Right atrium auricular region (tissue), 2 donors: Measurements from ENCODE around the gene GEMIN7. TPM values are rescaled to one million over a fixed set of nuclear protein-coding genes. Genes with fewer than 3 reads are reported as not detected.

Experiments used
- DNase-seq: peaks from one replicate; pipeline ENCODE4 v3.0.0-alpha.2; 2019; ENCODE audit warnings: low spot score
- H3K27ac ChIP-seq, 2 donors: fragments of 200-600 bp; sonication (generic); 1 replicate in 1 of 2; 2 replicates in 1 of 2; pipeline ENCODE4 v1.5.1; 2016 to 2019
- H3K27me3 ChIP-seq, 2 donors: fragments of 200-600 bp; sonication (generic); one replicate each; pipeline versions ENCODE4 v1.5.1 to v1.6.0; 2017 to 2019
- H3K36me3 ChIP-seq: fragments of 200-600 bp; sonication (generic); one replicate; pipeline ENCODE4 v1.5.1; 2016
- H3K4me1 ChIP-seq, 2 donors: fragments of 200-600 bp; sonication (generic); one replicate each; pipeline versions ENCODE4 v1.5.1 to v1.6.0; 2017 to 2019
- H3K4me3 ChIP-seq, 2 donors: fragments of 200-600 bp; sonication (generic); 1 replicate in 1 of 2; 2 replicates in 1 of 2; pipeline ENCODE4 v1.5.1; 2017 to 2019; ENCODE audit warnings: mild to moderate bottlenecking in 1 of 2, moderate library complexity in 1 of 2
- H3K9me3 ChIP-seq, 2 donors: fragments of 200-600 bp; sonication (generic); one replicate each; pipeline ENCODE4 v1.5.1; 2019
- total RNA-seq, 2 donors: library from RNA; depleted of rRNA; stranded (reverse); fragments of >200 nt; gene quantifications; one replicate each; pipeline ENCODE4 v1.1.0, GENCODE V29; 2016
- TF ChIP-seq, protein P1 (sequence below), 2 donors: fragments of 200-600 bp; sonication (generic); IDR thresholded peaks; one replicate each; pipeline ENCODE4 v1.5.1; 2019; ENCODE audit warnings: antibody characterized with exemption in 2 of 2

The GEMIN7 gene
- total RNA-seq, 2 donors from 2014 or later: 11.3 to 20.0 TPM

DNA sequence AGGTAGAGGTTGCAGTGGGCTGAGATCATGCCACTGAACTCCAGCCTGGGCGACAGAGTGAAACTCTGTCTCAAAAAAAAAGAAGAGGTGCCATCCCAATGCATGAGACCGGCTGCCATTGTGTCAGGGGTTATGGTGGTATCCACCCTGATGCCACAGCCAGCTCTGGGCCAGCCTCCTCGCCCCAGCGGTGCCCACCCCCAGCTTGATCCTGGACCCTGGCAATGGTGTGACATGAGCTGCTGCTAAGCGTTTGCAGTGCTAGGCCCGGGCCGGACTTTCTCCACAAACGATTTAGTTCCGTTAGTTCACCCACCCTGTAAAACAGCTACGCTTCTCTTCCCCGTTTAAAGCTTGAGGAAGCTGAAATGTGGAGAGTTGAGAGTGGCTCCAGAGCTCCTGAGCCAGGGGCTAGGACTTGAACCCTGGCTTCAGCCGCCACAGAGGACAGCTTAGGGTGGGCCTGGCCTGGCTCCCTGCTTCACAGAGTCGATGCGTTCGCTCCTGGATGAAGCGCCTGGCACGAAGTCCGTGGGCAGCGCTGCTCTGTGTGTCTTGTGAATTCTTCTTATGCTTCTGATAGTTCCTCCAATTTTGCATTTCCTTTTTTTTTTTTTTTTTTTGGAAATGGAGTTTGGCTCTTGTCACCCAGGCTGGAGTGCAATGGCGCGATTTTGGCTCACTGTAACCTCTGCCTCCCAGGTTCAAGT lies 56.3 kb downstream of the GEMIN7 start:
- TF ChIP-seq, protein P1, sequence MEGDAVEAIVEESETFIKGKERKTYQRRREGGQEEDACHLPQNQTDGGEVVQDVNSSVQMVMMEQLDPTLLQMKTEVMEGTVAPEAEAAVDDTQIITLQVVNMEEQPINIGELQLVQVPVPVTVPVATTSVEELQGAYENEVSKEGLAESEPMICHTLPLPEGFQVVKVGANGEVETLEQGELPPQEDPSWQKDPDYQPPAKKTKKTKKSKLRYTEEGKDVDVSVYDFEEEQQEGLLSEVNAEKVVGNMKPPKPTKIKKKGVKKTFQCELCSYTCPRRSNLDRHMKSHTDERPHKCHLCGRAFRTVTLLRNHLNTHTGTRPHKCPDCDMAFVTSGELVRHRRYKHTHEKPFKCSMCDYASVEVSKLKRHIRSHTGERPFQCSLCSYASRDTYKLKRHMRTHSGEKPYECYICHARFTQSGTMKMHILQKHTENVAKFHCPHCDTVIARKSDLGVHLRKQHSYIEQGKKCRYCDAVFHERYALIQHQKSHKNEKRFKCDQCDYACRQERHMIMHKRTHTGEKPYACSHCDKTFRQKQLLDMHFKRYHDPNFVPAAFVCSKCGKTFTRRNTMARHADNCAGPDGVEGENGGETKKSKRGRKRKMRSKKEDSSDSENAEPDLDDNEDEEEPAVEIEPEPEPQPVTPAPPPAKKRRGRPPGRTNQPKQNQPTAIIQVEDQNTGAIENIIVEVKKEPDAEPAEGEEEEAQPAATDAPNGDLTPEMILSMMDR (IDR thresholded peaks at IDR 0.05): no peak
- DNase-seq: no peak
- Histone ChIP-seq H3K27ac (no peak overlapping the region), H3K4me1 (peaks cover 0 to 24% of the 10 kb centered on the region in 2 donors), H3K27me3 (no peaks in the 10 kb centered on the region), H3K4me3 (no peak overlapping the region), H3K9me3 (no peaks in the 10 kb centered on the region), H3K36me3 (no peaks in the 10 kb centered on the region)

DNA sequence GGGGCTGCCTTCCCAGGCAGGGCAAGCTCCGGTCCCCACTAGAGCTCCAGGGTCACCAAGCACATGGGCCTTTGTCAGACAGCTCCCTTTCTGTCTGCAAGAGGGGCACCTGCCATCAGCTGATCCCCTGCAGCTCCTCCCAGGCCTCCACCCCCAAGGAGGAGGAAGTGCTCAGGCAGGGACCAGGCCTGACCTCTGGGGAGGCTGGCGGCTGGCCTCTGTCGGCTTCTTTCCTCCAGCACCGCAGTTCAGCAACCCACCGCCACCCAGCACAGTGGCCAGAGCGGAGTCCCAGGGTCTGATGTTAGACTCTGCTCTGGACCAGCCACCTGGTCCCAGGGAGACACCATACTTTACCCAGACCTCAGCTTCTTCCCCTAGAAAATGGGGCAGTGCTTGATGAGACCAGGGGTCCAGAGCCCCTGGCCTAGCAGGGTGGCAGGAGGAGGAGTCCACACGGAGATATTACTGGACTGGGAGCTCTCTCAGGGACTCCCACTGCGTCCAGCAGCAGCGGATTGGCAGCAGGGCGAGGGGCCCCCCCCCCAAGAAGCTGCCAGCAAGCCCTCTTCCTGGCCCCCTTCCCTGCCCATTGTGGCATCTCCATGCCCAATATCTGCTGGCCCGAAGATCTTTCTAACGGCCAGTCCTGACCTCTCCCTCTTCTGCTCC lies 57.6 kb downstream of the GEMIN7 start:
- H3K9me3 ChIP-seq: no peaks in the 10 kb centered on the region
- no peak overlapping the region for H3K4me3 ChIP-seq
- TF ChIP-seq, protein P1 (IDR thresholded peaks at IDR 0.05): no peak
- H3K27ac ChIP-seq: peak overlapping the region; percentile 9 to 60
- peaks cover 0 to 24% of the 10 kb centered on the region in 2 donors for H3K4me1 ChIP-seq
- peaks cover 10% of the 10 kb centered on the region for H3K36me3 ChIP-seq
- H3K27me3 ChIP-seq: no peaks in the 10 kb centered on the region
- no peak for DNase-seq

DNA sequence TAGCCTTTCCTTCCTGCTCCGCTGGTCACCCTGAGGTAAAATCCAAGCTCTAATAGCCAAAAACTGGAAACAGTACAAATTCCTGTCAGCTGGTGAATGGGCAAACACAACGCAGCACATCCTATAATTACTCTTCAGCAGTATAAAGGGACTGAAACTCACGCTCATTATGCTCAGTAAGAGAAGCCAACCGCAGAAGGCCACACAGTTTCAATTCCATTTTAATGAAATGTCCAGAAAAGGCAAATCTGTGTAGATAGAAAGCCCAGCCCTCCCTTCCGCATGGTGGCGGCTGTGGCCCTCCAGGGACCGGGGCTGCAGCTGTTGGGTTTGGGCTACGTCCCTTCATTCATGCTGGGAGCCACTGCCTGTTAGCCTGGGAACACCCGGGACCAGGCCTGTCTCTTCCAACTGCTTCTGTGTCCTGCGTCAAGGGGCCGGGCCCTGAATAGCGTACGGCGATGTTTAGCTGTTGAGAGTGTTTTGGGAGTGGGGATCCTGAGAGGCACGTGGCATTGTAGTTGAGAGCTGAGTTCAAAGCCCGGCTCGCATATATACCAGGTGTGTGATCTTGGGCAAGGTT lies 58.2 kb downstream of the GEMIN7 start:
- no peak for DNase-seq
- H3K4me3 ChIP-seq: no peak overlapping the region
- TF ChIP-seq, protein P1 (IDR thresholded peaks at IDR 0.05): no peak
- H3K27ac ChIP-seq: peak overlapping the region; percentile 9 to 60
- no peaks in the 10 kb centered on the region for H3K9me3 ChIP-seq
- H3K4me1 ChIP-seq: peaks cover 0 to 24% of the 10 kb centered on the region in 2 donors
- H3K27me3 ChIP-seq: no peaks in the 10 kb centered on the region
- peaks cover 15% of the 10 kb centered on the region for H3K36me3 ChIP-seq

DNA sequence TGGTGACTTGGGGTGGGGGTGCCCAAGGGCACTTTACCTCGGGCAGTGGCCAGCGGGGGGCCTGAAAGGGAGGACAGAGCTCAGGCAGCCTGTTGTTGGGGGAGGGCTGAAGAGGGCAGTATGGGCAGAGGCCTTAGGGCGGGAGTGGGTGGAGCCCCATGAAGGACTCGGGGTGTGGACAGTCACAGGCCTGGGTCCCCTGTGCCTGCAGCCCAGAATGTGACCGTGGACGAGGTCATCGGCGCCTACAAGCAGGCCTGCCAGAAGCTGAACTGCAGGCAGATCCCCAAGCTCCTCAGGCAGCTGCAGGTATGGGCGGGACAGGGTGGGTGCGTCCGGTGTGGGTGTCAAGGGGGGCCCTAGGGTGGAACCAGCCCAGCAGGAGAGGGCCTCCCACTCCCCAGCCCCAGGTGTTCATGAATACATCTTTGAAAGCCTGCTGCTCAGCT lies 59.3 kb downstream of the GEMIN7 start:
- Histone ChIP-seq H3K36me3 (peaks cover 21% of the 10 kb centered on the region), H3K27me3 (no peaks in the 10 kb centered on the region), H3K4me3 (no peak overlapping the region), H3K27ac (no peak overlapping the region), H3K4me1 (peaks cover 0 to 24% of the 10 kb centered on the region in 2 donors), H3K9me3 (no peaks in the 10 kb centered on the region)
- TF ChIP-seq, protein P1 (IDR thresholded peaks at IDR 0.05): no peak
- DNase-seq: no peak

DNA sequence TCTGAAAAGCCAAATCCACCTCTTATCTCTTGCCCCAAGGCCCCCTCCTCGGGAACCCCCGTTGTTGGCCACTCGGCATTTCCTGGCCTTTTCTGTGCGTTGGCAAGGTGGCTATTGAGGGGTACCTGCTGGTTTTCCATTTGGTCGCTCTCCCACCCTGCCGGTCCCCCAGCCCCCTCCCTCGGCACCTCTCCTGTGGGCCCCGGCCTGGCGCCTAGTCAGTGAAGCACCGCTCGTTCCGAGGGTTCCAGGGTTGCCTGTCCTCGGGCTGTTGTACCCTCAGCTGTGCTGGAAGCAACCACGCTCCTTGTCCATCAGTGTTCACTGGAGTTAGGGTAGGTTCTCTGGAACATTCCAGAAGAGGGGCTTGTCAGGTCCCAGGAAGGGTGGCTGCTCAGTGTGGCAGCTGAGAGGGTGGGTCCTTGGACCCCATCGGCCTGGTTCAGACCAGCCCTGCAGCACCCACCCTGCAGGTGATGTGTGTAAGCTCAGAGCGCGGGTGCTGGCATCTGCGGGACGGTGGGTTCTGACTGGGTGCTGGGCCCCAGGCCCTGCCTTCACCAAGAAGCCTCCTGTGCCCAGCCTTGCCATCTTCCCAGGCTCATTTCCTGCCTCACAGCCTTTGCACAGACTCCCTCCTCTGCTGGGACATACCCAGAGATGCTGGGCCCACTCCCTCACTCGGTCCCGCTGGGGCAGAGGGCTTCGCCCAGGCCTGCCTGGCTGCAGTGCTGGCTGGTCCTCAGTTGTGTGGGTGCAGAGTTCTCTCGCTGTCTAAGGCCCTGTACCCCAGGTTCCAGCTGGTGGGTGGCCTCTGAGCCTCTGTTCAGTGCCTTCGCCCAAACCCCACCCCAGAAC lies 60.5 kb downstream of the GEMIN7 start:
- no peak overlapping the region for H3K27ac ChIP-seq
- H3K36me3 ChIP-seq: peaks cover 25% of the 10 kb centered on the region
- DNase-seq: no peak
- no peak overlapping the region for H3K4me3 ChIP-seq
- TF ChIP-seq, protein P1 (IDR thresholded peaks at IDR 0.05): no peak
- peaks cover 0 to 24% of the 10 kb centered on the region in 2 donors for H3K4me1 ChIP-seq
- H3K27me3 ChIP-seq: no peaks in the 10 kb centered on the region
- no peaks in the 10 kb centered on the region for H3K9me3 ChIP-seq
